NOMO-1 (cell line): Measurements from ENCODE around the gene EDN1.
"Not testable (repeated sequence)": the region's sequence is repeated elsewhere in the genome, so short reads cannot be mapped to it uniquely, and the experiment has no call there.

Source experiments
- DNase-seq, 2 experiments: peaks; one replicate each; lab custom pipeline; 2025; ENCODE audit not compliant: unreplicated experiment in 2 of 2; lab: John Stamatoyannopoulos, UW

Gene EDN1

DNA sequence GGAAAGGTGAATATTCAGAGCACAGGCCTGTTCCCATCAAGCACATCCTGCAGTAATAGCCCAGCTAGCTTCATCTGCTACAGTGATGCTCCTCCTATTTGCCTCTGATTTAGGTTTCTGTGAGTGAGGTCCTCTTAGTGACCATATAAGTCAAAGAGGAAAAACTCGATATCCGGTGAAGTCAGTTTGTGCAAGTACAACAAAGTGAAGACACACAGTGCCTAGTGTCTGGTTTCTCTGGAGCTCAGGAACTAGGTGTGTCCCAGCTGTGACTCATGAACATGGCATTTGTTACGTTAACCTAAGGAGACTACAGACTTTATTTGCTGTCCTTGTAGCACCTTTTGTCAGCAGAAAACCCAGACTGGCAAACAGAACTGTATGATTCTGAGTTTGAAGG is 33.9 kb downstream of the EDN1 start:
- DNase-seq, result no peak

DNA sequence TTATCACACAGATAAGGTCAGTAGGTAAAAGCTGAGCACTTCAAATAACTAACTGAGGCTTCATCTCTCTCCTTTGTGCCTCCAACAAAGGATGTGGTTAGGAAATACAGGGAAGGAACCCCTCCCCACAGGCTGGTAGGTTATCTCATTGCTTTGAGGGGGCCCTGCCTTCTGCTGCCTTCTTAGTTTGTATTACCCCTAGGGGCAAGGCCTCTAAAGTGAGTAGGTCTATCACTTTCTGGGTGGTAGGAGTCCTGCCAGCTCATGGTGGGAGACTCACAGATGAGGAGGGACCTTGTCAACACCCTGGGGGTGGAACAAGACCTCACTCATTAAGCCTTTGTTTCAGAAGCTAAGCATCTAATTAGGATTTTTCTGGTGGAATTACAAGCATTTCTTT is 34.6 kb downstream of the EDN1 start:
- no peak for DNase-seq

DNA sequence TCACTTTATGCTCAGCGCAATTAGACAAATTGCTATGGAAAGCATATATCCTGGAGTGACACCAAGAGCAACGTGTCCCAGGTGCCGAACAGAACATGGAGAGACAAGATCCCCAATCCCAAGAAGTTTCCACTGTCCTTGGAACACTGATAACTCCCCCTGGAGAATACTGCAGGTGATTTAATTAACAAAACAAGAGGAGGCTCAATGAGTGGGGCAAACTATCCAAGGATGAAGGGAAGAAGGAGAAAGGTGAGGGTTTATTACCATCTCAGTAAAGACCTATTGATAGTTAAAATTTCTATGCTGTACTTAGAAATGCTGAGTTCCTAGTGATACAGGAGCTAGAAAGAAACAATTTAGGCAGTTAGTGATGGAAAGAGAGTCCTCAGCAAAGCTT is 35.7 kb downstream of the EDN1 start:
- no peak for DNase-seq

DNA sequence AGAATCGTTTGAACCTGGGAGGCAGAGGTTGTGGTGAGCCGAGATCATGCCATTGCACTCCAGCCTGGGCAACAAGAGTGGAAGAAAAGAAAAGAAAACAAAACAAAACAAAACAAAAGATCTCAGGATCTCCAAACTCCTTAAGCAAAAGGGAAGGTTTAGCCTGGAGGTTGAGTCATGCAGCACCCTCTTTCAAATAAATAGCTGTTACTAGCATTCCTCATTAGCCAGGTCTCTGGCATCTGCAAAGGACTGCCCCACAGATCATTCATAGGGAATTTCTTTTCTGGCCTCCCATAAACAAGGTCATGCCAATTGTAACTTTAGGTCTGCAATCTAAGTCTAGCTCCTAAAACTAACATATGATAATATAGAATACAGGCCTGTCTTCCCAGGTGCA is 37.2 kb downstream of the EDN1 start:
- no peak for DNase-seq

DNA sequence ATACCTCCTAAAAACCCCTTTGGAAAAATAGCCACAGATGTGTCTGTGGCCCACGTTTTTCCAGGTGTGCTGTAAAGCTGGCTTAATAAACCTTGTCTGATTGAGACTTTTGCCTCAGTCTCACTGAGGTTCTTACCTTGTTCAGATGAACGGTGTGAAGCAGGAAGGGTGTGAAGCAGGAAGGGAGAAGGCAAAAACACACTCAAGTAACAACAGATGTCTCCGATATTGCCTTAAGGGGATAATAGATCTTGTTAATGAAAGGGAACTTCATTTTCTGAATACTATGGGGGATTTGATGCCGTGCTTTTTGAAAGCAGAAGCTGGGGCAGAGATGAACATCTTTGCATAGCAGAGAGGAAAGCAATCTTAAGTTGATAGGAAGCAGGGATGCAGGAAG is 37.8 kb downstream of the EDN1 start:
- DNase-seq, result no peak

DNA sequence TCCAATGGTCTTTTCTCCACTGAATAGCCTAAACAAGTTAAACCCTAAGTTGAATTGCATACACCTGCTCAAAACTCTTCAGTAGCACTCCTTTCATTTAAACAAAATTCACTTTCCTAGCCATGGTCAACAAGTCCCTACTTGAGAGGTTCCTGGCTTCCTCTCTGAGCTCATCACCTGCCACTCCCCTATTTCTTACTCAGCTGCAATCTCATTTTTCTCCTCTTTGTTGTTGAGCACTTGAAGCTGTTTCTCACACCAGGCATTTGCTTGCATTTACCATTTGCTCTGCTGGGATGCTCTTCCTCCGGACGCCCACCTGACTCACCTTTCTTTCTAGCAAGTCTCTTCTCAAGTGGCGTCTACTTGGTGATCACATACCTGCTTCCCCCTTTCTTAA is 38.5 kb downstream of the EDN1 start:
- DNase-seq, result no peak

DNA sequence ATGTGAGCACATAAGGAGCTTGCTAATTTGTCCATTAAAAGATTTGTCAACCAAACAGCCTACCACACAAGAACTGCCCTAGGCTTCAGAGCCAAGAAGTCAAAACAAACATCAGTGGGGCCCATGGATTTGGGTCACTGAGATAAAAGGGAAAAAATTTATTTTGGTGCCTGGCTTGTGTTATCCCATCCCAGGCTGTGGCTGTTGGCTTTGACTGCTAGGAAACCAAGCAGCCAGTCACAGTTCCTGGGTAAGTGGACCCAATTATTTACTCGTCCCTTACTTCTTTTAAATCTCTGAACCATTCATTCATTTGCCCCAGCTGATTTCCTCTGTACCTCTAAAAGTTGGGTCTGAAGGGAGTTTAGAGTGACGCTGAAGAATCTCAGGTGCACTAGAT is 41.3 kb downstream of the EDN1 start:
- DNase-seq, result no peak

DNA sequence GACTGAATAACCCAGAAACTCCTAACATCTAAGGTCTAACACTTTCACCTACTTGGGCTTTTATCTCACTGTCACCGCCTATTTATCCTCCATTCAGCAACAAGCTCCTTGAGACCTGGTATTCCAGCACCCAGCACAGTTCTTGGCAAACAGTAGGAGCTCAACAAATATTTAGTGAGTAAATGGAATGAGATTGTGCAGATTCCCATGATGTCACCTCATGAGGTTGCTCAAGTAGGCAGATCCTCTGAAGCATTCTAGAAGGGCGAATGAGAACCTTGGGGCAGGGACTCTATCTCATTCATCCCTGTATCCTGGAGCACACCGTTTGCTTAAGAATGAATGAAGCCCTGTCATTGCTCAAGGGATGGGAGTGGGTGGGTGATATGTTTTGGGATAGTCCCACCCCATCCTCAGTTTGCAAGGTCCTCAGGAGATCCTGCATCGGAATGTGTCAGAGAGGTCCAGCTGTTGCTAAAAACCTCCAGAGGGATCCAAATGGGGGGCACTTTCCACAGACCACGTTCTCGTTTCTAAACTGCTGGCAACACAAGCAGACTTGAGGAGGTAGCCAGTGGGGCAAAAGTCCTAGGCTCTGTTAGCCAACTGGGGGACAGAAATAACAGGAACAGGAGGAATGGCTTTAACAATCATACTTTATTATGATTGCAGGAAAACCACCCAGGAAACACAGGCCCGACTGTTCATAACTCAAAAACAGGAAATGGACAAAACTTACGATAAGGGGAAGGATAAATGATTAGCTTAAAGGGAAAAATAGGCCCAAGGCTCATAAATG is 42.0 kb downstream of the EDN1 start:
- peak in 1 of 2 experiments; percentile 17 for DNase-seq

DNA sequence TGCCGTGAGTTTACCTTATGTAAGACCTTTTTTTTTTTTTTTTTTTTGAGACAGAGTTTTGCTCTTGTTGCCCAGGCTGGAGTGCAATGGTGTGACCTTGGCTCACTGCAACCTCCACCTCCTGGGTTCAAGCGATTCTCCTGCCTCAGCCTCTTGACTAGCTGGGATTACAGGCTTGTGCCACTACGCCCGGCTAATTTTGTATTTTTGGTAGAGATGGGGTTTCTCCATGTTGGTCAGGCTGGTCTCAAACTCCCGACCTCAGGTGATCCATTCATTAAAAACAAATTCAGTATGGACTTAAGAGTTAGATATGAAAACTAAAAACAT is 42.6 kb downstream of the EDN1 start:
- not testable (repeated sequence) for DNase-seq

DNA sequence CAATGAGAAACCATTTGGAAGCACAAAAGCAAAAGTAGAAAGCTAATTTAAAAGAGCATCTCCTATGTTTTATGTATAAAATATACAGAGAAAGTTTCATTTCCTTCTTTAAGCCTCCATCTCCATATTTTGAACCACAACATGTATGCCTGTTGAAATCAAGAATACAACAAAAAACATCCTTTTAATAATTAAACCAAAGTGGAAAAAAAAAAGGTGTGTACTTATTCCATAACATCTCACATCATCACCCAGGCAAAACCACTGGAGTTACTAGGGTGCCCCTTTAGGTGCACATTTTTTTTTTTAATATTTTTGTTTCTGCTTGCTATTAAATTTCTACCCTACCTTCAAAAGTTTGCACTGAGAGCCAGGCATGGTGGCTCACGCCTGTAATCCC is 43.0 kb downstream of the EDN1 start:
- DNase-seq, result no peak

DNA sequence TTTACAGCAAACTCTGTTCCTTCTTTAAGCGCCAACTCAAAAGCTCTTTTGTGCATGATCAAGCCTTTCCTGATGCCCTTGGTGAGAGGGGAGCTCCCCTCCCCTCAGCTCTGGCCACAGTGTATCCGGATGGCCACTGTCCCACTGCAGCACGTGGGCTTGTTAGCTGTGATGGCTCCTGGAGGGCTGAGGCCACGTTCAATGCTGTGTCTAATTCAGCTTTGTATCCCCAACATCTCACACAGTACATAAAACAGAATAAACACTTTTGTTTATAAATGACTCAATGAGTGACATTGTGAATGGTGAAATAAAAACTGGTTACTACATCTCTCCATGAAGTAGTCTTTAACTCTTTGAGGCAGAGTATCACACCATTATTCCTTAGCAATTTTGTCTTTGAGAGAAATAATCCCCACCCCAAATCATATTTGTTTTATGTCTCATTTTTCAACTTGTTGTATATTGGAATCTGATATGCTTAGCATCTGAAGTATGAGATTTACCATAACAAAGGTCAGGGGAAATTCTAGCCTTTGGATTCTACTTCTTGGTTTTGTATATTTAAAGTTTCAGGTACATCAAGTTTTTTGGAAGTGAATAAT is 44.5 kb downstream of the EDN1 start:
- DNase-seq, result no peak

DNA sequence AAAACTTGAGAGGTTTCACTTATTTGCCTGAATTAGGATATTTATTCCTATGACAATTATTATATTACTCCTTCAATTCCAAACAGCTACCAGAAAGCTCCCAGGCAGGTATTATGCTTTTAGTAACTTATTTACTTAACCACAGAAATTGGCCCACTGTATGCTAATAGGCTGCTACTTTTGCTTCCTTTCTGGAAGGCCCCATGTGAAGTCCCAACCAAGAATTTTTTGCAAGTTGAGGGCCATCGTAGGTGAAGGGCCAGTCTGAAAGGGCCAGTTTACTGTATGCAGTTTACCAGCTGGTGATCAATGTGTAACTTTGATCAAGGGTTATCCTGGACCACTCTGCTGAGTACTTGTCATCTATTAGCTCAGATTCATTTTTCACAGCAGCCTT is 45.0 kb downstream of the EDN1 start:
- no peak for DNase-seq

DNA sequence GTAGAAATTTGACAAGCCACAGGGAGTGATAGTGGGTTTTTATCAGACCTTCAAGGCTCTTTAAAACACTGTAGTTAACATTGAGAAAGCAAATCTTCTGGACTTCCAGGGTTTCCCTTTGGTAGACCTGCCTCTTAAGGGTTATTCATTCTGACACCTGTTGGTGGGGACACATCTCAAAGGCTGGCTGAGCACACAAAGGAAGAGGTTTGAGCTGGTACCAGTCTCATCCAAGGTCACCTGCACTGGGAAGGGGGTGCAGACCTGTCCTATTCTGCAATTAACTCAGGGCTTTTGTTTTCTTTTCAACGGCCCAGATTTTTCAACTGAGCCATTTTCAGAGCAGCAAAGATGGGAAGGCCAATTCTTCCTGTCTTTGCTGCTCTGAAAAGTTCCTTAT is 45.6 kb downstream of the EDN1 start:
- DNase-seq, result no peak

DNA sequence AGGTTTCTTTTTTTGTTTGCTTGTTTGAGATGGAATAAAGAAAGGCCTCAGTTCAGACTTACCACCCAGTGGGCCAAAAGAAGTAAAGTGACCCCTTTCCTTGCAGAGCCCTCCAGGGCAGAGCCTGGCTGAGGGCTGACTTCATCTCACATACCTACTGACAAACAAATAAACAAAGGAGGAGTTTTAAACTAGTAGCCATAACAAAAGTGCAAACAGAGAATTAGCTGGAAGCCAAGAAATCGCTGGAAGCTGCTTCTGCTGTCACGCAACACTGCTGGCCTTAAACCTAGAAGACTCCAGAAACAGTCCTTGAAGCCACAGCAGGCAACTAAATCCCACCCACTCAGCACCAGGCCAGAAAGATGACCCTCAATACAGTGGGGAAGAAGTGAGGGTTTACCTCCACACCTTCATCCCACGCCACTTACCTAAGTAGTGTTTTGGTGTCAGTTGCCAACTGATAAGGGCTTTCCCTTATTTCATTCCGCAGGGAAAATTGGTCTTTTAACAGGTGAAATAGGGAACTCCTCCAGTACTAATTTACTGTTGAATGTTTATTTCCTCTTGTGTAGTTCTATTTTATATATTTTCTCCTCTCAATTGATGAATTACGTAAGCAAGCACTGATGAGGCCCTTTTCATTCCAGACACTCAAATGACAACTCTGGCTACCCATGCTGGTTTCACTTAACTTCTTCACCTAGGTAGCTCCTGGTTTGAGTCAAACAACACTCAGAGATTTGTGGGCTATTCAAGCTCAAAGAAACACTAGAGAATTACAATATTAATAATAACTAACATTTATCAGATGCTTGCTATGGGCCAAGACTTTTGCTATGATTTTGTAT is 46.2 kb downstream of the EDN1 start:
- DNase-seq, result no peak

DNA sequence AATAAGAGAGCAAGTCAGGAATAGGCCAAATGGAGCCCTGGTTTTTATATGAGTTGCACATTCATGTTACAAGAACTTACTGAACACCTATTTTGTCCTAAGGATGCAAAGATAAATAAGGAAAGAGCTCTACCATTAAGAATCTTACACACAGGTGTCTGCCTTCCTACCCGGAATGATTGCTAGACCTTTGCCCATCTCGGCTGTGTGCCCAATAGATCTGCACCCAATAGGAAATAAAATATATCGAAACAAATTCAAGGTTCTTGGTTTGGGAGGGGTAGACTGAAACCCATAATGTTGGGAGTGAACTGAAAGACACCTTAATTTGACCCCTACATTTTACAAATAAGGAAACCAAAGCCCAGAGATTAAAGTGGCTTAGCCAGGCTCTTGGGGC is 48.9 kb downstream of the EDN1 start:
- DNase-seq, result no peak

DNA sequence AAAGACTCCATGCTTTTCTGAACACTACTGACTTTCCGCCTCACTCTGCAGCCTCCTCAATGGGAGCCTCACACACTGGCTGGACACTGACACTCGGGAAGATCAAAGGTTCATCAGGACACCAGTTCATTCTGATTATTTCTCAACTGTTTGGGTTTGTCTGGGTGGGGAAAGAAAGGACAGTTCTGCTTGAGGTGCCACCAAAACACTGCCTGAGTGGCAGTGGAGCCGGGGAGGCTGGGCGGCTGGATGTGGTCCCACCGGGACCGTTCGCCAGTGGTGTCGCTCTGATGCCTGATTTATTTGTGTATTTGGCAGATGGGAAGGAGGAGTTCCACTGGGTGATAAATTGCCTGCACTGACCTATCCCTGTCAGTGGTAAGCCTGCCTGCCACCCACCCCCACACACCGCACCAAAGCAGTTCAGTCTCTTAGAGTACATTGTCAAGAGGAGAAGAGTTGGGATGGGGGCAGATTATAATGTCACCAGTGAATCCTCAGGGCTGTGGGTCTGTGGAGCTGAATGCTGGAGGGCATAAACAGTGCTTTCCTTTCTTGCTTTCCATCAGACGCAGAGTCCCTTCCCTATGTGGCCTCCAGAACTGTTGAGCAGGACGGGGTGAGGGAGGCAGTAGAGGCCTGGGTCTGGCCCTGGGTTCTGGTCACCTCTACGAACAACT is 49.8 kb downstream of the EDN1 start:
- no peak for DNase-seq

DNA sequence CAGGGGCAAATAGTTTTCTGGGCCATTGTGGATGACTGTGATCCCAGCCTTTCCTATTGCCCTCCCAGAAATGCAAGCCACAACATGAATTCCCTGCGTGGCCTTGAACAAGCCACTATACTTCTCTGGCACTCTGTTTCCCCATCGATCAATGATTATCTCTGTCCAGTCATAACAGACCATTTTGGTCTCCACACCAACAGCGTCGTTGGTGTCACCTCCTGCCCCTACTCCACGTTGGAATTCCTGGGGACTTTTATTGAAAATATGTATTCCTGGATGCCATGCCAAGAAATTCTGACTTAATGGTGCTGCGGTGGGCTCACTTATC is 50.3 kb downstream of the EDN1 start:
- no peak for DNase-seq

DNA sequence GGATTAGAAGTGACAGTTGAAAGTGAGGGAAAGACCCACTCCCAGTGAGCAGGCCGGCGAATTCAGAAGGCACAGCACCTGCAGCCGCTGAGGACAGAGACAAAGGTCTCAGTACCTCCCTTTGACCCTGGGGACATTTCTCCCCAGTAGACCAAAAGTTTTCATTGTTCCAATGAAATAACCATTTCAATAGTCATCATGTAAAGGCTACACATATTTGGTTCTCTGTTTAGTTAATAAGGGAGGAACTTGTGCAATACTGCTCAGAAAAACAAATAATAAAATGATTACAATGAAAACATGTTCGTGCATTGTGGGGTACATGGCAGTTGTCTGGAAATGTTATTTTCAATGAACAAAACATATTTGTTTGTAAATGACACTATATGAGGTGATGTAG is 52.5 kb downstream of the EDN1 start:
- DNase-seq, result no peak

DNA sequence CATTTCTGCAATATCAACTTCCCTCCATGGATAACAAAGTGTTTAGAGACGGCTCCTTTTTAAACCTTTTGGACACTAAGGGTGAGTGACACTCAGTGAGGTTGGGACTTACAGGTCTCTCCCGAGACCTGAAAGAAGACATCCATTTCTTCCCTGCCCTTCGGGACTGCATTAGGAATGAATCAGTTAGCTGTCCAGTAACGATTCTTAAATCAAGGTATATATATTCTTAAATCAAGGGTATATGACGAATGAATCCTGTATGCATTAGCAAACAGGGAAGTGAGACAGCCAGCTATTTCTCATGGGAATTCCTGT is 52.9 kb downstream of the EDN1 start:
- no peak for DNase-seq

DNA sequence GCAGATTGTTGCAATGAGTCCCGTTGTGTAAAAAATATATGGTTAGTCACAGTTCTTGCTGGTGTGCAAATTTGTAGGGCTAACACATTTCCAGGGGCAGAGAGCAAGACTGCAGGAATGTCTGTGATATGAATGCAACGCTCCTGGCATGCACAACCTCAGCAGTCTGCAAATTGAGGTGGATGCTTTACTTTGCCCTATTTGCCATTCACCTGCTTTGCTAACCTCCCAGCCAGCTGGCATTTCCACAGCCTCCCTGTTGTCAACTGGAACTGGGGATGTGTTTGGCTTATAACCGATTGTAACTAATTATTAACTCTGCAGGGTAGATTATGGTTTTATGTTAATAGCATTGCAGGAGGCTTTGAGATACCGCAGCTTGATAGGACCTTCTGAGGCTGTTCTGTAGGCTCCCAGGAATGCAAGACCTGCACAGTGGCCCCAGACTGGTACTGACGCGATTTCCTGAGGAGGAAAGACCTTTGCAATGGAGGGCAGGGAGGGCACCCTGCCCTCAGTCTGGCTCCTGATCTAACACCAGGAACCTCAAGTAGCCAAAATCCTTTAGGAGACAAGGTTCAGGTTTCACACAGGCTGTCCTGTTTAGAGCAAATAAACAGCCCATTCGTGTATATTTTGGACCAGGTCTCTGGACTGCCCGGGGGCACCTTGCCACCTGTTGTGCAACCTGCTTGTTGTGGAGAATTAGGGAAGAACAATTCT is 53.4 kb downstream of the EDN1 start:
- DNase-seq, result no peak

DNA sequence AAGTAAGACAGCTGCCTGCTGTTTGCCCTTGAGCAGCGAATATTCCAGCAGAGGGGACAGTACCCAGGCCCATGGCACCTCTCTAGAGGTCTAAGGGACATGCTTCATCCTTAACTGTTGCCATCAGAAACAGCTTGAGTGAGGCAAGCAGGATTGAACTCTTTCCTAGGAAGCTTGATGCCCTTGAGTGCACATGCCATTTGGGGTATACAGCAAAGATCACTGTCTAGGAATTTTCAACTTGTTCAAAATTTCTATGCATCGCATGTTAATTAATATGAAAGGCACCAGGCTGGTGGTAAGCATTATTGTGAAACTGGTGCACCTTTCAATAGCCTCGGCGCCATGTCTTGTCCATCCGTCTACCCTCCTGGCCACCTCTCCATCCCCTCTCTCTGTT is 54.1 kb downstream of the EDN1 start:
- DNase-seq, result no peak
